ENCODE data around the gene DDAH1. TPM values are rescaled to one million over a fixed set of nuclear protein-coding genes. Genes with fewer than 3 reads are reported as not detected.
A peak's percentile ranks its signal among the peaks of the same experiment; 100 is the strongest.

DDAH1 gene
- total and polyA plus RNA-seq, 2 experiments from 2014 or later = 19.5 to 49.8 TPM

DNA sequence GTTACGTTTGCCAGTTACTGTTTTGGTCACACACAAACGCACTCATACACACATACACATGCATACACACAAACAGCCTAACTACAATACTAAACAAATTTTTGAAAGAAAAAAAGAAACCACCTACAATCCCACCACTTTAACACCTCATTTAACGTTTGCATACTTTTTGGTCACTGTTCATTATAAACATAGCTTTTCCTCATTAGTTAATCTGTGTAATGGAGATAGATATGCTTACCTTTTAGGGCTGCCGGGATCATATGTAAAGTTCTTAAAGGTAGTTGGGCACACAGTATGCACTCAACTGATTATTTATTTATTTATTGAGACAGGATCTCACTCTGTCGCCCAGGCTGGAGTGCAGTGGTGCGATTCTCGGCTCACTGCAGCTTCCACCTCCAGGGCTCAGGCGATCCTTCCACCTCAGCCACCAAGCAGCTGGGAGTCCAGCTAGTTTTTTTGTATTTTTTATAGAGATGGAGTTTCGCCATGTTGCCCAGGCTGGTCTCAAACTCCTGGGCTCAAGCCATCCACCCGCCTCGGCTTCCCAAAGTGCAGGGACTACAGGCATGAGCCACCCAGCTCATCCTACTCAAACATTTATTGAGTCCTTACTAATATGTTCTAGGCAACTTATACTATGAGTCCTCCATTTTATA lies 187.8 kb downstream of the DDAH1 start:
- H3K4me2 ChIP-seq = peak overlapping the region; percentile 72
- no peaks in the 10 kb centered on the region for H3K9me2 ChIP-seq (replicated peaks; ENCODE audit: insufficient read depth)
- no peak for TF ChIP-seq EZH2phosphoT487 (IDR thresholded peaks at IDR 0.05; ENCODE audit: low read depth, severe bottlenecking, unreplicated experiment)
- TF ChIP-seq EZH2 (IDR thresholded peaks at IDR 0.05; ENCODE audit: borderline replicate concordance) = no peak
- TF ChIP-seq, protein P1, sequence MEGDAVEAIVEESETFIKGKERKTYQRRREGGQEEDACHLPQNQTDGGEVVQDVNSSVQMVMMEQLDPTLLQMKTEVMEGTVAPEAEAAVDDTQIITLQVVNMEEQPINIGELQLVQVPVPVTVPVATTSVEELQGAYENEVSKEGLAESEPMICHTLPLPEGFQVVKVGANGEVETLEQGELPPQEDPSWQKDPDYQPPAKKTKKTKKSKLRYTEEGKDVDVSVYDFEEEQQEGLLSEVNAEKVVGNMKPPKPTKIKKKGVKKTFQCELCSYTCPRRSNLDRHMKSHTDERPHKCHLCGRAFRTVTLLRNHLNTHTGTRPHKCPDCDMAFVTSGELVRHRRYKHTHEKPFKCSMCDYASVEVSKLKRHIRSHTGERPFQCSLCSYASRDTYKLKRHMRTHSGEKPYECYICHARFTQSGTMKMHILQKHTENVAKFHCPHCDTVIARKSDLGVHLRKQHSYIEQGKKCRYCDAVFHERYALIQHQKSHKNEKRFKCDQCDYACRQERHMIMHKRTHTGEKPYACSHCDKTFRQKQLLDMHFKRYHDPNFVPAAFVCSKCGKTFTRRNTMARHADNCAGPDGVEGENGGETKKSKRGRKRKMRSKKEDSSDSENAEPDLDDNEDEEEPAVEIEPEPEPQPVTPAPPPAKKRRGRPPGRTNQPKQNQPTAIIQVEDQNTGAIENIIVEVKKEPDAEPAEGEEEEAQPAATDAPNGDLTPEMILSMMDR (IDR thresholded peaks at IDR 0.05; ENCODE audit: poor library complexity) = no peak
- no peaks in the 10 kb centered on the region for H3K27me3 ChIP-seq
- 68% methylated on average over 11 of the region's 11 CpGs for WGBS (ENCODE audit: low lambda C conversion rate, missing lambda C conversion rate)
- H3K4me3 ChIP-seq = peak overlapping the region; percentile 20
- H3K27ac ChIP-seq = peak overlapping the region; percentile 89
- peaks cover 33% of the 10 kb centered on the region for H3K79me2 ChIP-seq
- H3K4me1 ChIP-seq (ENCODE audit: insufficient read depth) = peaks cover 11% of the 10 kb centered on the region
- no peaks in the 10 kb centered on the region for H3K36me3 ChIP-seq (replicated peaks; ENCODE audit: insufficient read depth, low read depth)
- DNase-seq (ENCODE audit: low spot score) = no peak
- H3K9me3 ChIP-seq (ENCODE audit: low read depth) = no peaks in the 10 kb centered on the region
- peak overlapping the region; percentile 36 for H2AFZ ChIP-seq
- peaks cover 8% of the 10 kb centered on the region for H4K20me1 ChIP-seq (ENCODE audit: insufficient read depth, poor library complexity, severe bottlenecking)

DNA sequence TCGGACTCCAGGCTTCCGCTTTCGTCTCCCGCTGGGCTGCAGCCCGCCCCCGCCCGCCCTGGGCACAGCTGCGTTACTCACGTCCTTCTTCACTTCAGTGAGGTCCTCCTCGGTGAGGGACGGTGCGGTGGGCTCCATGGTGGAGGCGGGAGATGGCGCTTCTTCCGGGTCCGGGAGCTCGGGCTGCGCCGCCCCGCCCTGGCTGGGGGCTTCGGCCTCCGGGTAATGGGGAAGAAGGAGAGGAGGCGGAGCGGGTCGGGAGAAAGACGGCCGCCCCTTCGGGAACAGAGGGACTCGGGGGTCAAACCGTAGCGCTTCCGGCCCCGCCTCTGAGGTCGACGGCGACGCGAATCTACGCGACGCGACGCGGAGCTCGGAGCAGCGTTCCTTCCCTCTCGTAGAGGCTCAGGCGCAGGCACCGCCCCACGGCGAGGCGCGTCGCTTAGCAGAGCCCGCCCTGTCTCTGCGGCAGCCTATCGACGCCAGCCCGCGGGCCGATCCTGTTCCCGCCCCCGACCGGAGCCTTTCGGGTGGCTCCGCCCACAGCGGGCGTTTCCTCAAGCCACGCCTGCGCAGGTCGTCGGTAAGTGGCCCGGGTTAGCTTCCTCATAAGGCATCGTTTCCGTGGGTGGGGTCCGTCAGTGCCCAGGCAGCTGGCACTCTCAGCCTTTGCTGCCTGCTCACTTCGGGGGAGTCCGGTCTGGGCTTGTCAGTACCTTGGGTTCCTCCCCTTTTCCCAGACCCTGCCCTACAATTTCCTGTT lies 188.6 kb downstream of the DDAH1 start, which contains the start of gene BCL10:
Gene BCL10, minus strand, starts transcription at position 418 of the 763 bp plus-strand sequence. Its CDS starts 280 bp downstream, at position 138.
- DNase-seq (ENCODE audit: low spot score) = peak; percentile 99
- H3K4me3 ChIP-seq = peak within 1 kb of the TSS; percentile 77
- H2AFZ ChIP-seq = peak within 1 kb of the TSS; percentile 50
- peak within 1 kb of the TSS; percentile 98 for H3K27ac ChIP-seq
- peaks cover 40% of the 10 kb centered on the region for H3K79me2 ChIP-seq
- TF ChIP-seq EZH2 (IDR thresholded peaks at IDR 0.05; ENCODE audit: borderline replicate concordance) (no peak), EZH2phosphoT487 (IDR thresholded peaks at IDR 0.05; ENCODE audit: low read depth, severe bottlenecking, unreplicated experiment) (no peak)
- TF ChIP-seq, protein P1 (IDR thresholded peaks at IDR 0.05; ENCODE audit: poor library complexity) = no peak
- WGBS (ENCODE audit: low lambda C conversion rate, missing lambda C conversion rate) = under 1% methylated on average over 71 of the region's 78 CpGs
- H3K36me3 ChIP-seq (replicated peaks; ENCODE audit: insufficient read depth, low read depth) = no peaks in the 10 kb centered on the region
- H3K4me2 ChIP-seq = peak within 1 kb of the TSS; percentile 78
- peaks cover 8% of the 10 kb centered on the region for H4K20me1 ChIP-seq (ENCODE audit: insufficient read depth, poor library complexity, severe bottlenecking)
- H3K27me3 ChIP-seq = no peaks in the 10 kb centered on the region
- no peaks in the 10 kb centered on the region for H3K9me2 ChIP-seq (replicated peaks; ENCODE audit: insufficient read depth)
- H3K4me1 ChIP-seq (ENCODE audit: insufficient read depth) = peaks cover 12% of the 10 kb centered on the region
- no peaks in the 10 kb centered on the region for H3K9me3 ChIP-seq (ENCODE audit: low read depth)

DNA sequence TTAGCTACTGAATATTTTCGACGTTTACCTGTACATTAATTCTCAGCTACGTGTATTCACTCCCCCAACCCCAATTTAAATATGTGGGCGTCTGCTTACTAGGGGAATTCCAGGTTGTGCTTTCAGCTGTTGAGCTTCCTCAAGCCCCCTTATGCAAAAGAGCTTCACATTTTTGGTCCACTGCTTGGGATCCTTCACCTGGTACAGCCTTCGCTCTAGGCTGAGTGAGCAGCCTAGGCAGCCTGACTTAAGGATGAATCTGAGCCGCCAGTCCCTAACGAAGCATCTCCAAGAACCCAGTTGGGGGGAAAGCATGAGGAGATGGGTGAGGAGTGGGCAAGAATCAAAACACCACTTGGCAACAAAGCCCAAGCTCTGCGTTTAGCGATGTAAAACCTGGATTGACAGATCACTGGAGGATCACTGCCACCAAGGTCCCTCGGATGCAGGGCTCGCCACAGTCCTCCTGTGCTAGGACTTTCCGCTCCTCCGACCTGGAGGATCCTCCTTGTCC lies 189.2 kb downstream of the DDAH1 start:
- Histone ChIP-seq H3K4me3 (peak overlapping the region; percentile 77), H3K9me3 (ENCODE audit: low read depth) (no peaks in the 10 kb centered on the region), H3K4me2 (peak overlapping the region; percentile 78), H4K20me1 (ENCODE audit: insufficient read depth, poor library complexity, severe bottlenecking) (peaks cover 8% of the 10 kb centered on the region), H3K9me2 (replicated peaks; ENCODE audit: insufficient read depth) (no peaks in the 10 kb centered on the region), H3K4me1 (ENCODE audit: insufficient read depth) (peaks cover 16% of the 10 kb centered on the region), H3K79me2 (peaks cover 47% of the 10 kb centered on the region), H3K36me3 (replicated peaks; ENCODE audit: insufficient read depth, low read depth) (no peaks in the 10 kb centered on the region), H3K27me3 (no peaks in the 10 kb centered on the region), H3K27ac (peak overlapping the region; percentile 98), H2AFZ (peak overlapping the region; percentile 50)
- no peak for TF ChIP-seq EZH2phosphoT487 (IDR thresholded peaks at IDR 0.05; ENCODE audit: low read depth, severe bottlenecking, unreplicated experiment)
- TF ChIP-seq EZH2 (IDR thresholded peaks at IDR 0.05; ENCODE audit: borderline replicate concordance) = no peak
- TF ChIP-seq, protein P1 (IDR thresholded peaks at IDR 0.05; ENCODE audit: poor library complexity) = no peak
- peak; percentile 23 for DNase-seq (ENCODE audit: low spot score)
- 4% methylated on average over 13 of the region's 13 CpGs for WGBS (ENCODE audit: low lambda C conversion rate, missing lambda C conversion rate)
